Activated naive CD4-positive, alpha-beta T cell (primary cell): ENCODE measurements around the gene SNX11.
"Not testable (repeated sequence)": the region's sequence is repeated elsewhere in the genome, so short reads cannot be mapped to it uniquely, and the experiment has no call there.

Source experiments
- DNase-seq, 4 experiments: peaks; one replicate each; lab custom pipeline; 2025; lab: John Stamatoyannopoulos, UW

Gene SNX11, protein sequence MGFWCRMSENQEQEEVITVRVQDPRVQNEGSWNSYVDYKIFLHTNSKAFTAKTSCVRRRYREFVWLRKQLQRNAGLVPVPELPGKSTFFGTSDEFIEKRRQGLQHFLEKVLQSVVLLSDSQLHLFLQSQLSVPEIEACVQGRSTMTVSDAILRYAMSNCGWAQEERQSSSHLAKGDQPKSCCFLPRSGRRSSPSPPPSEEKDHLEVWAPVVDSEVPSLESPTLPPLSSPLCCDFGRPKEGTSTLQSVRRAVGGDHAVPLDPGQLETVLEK

DNA sequence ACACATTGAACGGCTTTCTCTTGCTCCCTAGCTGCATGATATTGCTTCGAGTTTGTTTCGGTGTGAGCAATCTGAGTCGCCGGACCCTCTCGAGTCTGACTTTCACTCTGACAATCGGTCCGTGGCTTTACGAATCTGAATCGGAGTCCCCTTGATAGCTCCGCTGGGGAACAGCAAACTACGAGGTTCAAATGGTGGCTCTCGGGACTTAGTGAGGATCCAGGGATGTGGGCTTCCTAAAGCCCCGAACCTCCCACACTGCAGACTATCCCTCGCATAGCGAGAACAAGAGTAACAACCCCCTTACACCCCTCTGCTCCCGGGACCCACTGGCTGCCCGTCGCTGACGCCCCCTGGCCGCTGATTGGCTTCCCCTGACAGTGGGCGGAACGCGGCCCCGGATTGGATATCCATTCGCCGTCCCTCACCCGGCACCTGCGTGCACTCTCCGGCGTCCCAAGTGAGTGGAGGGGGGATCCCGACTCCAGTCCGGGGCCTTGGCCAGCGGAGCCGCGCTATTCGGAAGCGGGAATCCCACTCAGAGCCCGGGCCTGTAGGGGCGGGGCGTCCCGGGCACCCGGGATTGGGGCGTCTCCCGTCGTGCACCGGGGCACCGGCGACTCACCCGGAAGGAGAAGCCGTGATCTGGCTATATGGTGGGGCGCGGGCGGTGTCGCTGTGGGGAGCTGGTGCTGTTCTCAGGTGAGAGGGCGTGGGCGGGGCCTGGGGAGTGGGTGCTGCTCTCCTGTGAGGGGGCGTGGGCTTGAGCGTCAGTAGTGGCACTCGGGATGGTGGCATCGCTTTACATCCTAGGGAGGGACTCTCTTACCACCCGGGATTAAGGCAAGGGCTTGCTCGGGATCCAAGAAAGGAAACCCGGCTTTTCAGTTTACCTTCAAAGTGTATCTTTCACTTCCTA, at the start of gene SNX11:
TSS of gene SNX11 (plus strand) at position 630 of the 919 bp plus-strand sequence. CDS start 4,278 bp downstream, outside the sequence.
- DNase-seq = peak; percentile 87 to 90 (median 88)

DNA sequence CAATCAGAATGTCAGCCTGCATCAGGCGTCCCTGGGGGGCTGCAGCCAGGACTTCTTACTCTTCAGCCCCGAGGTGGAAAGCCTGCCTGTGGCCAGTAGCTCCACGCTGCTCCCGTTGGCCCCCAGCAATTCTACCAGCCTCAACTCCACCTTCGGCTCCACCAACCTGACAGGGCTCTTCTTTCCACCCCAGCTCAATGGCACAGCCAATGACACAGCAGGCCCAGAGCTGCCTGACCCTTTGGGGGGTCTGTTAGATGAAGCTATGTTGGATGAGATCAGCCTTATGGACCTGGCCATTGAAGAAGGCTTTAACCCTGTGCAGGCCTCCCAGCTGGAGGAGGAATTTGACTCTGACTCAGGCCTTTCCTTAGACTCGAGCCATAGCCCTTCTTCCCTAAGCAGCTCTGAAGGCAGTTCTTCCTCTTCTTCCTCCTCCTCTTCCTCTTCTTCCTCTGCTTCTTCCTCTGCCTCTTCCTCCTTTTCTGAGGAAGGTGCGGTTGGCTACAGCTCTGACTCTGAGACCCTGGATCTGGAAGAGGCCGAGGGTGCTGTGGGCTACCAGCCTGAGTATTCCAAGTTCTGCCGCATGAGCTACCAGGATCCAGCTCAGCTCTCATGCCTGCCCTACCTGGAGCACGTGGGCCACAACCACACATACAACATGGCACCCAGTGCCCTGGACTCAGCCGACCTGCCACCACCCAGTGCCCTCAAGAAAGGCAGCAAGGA, 49.0 kb upstream of the SNX11 start:
- no peak for DNase-seq

DNA sequence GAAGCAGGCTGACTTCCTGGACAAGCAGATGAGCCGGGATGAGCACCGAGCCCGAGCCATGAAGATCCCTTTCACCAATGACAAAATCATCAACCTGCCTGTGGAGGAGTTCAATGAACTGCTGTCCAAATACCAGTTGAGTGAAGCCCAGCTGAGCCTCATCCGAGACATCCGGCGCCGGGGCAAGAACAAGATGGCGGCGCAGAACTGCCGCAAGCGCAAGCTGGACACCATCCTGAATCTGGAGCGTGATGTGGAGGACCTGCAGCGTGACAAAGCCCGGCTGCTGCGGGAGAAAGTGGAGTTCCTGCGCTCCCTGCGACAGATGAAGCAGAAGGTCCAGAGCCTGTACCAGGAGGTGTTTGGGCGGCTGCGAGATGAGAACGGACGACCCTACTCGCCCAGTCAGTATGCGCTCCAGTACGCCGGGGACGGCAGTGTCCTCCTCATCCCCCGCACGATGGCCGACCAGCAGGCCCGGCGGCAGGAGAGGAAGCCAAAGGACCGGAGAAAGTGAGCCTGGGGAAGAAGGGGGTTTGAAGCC, 48.4 kb upstream of the SNX11 start:
- no peak for DNase-seq

DNA sequence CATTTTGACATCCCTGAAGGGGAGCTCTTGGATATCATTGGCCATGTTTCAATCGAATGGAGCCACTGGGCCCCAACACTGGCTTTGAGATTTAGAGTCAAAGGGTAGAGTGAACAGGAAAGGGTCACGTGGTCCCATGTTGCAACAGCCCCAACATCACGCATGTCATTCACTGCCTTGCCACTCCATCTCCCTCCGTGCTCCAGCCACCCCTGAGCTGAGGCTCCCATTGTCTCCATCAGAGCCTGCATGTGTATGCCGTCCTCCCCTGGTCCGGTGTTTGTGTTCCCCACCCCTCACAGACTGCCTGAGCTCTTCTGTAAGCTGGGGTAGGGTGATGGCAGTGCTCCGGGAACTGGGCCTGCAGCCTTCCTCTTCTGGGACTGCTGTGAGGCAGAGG, 47.3 kb upstream of the SNX11 start:
- no peak for DNase-seq

DNA sequence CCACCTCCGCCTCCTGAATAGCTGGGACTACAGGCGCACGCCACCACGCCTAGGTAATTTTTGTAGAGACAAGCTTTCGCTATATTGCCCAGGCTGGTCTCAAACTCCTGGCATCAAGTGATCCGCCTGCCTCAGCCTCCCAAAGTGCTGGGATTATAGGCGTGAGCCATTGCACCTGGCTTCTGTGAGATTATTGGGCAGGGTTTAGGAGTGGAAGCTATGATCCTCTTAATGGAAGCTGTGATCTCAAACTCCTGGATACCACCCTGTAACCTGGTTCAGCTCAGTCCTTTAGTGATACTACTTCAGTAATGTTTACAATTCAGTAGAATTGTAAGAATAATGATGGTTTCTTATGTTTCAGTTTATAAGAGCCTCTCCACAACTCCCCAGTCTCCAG, 45.3 kb upstream of the SNX11 start:
- no peak for DNase-seq

DNA sequence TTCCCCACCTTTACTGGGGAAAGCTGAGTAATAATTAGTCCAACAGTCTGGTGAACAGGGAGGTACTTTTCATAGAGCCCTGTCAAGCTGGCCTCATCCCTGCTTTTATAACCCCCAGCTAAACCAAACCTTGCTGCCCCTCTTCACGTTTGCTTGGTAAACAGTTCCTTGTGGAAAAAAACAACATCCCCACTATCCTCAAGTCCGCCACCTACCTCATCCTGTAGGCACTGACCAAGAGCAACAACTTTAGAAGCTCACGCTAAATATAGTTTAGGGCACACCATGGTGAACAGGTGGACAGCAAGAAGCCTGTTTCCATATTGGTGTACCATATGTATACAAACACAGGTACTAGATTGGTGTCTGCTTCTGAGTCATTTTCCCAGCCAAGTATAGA, 42.9 kb upstream of the SNX11 start:
- DNase-seq = no peak

DNA sequence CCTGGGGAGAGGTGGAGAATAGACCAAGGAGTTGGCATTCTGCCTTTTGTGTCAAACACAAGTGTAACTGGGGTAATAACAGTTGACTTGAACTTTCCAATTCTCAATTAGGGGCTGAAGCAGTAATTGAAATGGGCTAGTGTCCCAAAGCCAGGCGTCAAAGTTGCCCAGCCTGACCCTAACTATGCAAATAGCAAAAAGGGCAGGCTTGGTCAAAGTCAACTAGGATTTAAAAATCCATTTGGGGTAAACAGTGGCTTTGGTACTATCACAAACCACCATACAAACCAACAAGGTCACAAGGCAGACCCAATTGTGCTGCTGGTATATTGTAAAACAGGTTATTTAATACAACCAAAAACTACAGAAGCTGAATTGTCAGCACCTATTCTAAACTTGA, 41.4 kb upstream of the SNX11 start:
- no peak for DNase-seq

DNA sequence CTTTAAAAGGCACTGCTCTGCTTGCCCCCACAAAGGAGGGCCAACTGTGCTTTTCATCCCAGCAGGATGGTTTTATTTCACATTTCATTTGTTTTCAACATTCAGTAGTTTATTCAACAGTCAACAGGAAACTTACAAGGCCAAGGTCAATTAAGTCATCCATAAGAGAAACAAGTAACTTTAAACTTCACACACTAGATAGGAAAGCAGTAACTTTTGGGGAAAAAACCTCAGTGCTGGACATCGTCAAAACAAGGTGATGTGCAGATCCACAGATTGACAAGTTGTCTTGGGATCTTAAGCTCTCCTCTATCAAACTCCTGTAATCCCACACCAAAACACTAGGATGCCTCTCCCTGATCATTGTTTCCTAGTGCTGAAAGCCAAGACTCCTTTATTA, 40.9 kb upstream of the SNX11 start:
- no peak for DNase-seq

DNA sequence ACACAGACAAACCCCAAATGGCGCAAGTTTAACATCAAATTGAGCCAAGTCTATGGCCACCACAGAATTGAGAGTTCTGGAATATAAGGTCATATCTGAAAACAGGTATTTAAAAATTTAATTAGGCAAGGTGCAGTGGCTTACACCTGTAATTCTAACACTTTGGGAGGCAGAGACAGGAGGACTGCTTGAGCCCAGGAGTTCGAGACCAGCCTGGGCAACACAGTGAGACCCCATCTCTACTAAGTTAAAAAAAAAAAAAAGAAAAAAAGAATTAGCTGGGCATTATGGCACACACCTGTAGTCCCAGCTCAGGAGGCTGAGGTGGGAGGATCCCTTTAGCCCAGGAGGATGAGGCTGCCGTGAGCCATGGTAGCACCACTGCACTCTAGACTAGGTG, 40.3 kb upstream of the SNX11 start:
- DNase-seq = no peak

DNA sequence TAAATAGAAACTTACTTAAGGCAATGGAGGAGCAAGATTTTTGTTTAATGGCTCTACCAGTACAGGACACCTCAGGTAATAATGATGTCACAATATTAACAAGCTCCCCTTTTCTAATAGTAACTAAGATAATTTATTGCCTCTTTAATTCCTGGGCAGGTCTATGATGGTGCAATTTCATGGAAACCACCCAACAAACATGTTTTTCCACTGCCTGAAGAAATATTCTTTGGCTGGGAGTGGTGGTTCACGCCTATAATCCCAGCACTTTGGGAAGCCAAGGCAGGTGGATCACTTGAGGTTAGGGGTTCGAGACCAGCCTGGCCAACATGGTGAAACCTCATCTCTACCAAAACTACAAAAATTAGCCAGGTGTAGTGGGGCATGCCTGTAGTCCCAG, 39.8 kb upstream of the SNX11 start:
- not testable (repeated sequence) for DNase-seq

DNA sequence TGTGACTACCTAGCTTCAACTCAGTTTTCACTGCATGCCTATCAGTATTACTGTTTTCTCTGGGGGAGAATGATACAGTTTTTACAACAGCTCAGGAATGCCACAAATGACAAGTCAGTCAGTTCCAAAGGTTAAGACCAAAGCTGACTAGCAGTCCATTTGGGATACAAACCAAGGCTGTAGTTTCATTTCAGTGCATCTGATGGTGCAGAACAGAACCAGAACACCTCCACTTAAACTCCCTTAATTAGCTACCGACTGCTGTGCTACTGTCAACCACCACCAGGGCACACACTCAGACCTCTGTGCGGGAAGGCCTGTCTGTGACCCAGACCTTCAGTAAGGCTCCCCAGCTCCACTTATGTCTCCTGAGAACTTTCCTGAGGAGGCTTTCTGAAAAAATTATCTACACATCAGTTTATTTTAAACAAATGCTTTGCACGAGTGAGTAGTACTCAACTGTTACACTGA, 39.0 kb upstream of the SNX11 start:
- no peak for DNase-seq

DNA sequence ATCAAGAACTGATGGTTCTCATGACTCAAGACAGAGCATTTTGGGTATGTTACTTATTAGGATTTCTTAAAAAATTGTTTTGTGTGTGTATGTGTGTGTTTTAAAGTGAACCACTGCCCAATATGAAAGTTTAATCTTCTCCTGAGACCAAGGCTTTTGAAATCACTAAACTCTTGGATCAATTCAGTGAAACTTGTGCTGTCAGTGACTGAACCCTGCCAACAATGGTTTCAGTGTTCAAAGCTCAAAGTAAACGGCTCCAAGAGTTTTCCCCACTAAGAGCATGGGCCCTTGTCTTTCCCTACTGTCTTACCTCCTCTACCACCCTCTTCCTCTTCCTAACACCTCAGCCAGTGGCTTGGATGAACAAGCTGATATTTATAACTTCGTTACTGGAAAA, 37.4 kb upstream of the SNX11 start:
- no peak for DNase-seq

DNA sequence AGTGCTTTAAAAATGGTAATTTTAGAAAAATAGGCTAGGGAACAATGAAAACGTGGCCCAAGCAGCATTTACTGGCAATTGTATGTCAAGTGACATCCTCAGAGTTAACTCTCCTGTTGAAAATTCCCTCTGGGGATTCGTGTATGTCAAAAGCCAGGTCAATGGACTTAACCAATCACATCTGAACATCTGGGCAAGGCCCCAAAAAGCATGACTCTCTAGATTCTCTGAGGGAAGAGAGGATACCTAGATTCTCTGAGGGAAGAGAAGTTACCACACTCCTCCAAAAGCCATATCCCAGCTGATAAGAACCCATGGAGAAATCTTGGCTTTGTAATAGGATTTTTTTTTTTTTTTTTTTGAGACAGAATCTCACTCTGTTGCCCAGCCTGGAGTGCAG, 35.9 kb upstream of the SNX11 start:
- DNase-seq = no peak

DNA sequence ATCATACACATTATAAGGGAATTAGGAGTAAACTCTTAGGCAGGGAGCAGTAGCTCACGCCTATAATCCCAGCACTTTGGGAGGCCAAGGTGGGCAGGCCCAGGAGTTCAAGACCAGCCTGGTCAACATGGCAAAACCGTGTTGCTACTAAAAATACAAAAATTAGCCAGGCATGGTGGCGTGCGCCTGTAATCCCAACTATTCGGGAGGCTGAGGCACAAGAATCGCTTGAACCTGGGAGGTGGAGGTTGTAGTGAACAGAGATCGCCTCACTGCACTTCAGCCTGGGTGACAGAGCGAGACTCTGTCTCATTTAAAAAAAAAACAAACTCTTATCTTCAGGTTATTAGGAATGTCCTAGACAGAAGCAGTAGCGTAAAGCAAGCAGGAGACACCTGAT, 34.8 kb upstream of the SNX11 start:
- not testable (repeated sequence) for DNase-seq

DNA sequence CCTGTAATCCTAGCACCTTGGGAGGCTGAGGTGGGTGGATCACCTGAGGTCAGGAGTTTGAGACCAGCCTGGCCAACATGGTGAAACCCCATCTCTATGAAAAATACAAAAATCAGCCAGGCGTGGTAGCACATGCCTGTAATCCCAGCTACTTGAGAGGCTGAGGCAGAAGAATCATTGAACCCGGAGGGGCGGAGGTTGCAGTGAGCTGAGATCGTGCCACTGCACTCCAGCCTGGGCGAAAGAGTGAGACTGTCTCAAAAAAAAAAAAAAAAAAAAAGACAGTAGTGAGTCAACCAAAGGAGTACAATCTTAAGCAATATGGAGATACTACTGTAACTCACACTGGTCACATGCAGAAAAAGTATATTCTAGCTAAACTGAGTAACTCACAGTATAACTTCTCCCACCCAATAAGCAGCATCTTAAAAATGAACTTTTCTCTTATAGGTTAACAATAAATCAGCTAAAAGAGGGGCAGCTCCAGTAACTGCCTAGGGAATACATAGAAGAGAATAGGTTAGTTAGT, 33.9 kb upstream of the SNX11 start:
- DNase-seq = not testable (repeated sequence)

DNA sequence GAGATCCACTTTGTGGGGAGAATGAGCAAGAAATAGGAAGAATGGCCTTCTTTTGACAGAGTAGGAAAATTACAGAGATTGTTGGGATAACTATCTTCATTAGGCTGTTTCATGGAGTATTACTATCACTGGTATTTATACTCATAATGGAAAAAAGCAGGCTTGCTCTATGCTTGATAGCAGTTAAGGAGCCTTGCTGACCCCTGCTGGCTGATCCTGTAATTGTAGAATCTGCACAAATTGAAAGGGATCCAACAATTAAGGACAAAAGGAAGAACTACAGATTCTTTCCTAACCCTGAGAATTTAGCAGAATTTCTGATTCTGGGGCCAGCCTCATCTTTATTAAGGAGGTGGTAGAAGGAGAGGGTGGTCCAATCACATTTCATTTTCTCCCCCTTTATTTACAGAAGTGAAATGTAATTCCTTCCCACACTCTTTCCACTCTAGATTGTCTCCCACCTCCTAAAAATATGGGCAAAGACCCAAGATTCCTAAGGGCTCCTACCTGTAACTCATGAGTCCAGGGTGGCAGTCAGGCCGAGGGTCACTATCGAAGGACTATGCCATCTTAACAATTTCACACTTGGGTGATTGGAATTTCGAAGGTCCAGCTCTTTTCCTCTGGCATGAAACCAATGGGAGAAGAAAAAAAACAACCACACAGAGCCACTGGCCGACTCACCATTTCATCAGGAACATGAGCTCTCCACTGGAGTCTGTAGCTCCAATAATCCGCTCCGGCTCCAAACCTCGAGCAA, 33.1 kb upstream of the SNX11 start:
- DNase-seq = peak; percentile 19 to 58 (median 42)

DNA sequence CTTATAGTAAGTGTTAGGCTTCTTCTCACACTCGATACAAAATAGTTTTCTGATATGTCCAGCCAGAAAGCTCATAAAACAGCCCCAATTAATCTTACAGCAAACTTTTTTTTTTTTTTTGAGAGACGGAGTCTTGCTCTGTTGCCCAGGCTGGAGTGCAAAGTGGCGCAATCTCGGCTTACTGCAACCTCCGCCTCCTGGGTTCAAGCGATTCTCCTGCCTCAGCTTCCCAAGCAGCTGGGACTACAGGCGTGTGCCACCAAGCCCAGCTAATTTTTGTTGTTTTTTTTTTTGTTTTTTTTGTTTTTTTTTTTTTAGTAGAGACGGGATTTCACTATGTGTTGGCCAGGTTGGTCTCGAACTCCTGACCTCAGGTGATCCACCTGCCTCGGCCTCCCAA, 30.4 kb upstream of the SNX11 start:
- not testable (repeated sequence) for DNase-seq

DNA sequence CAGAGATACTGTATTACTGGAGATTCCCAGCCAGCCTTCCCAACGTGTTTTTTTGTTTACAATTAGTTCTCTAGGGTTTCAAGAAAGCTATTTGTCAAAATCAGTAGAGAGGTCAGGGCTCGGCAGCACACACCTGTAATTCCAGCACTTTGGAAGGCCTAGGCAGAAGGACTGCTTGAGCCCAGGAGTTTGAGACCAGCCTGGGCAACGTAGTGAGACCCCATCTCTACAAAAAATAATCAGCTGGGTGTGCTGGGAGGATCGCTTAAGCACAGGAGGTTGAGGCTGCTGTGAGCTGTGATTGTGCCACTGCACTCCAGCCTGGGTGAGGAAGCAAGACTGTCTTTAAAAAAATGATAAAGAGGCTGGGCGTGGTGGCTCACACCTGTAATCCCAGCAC, 25.7 kb upstream of the SNX11 start:
- DNase-seq = no peak

DNA sequence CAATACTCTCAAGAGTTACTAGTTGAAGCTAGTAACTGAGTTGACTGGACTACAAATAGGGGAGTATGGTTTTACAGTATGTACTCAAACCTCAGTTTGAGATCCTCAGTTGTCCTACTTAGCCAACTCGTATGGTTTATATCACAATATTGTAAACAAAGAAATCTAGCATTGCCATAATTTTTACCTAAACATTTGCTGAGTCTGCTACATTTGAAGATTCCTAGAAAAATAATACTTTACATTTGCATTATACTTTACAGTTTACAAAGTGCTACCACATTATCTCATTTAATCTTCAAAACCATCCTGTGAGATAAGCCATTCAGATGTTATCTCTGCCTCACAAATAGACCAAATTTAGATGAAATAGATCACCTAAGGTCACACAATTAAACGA, 22.6 kb upstream of the SNX11 start:
- DNase-seq = no peak

DNA sequence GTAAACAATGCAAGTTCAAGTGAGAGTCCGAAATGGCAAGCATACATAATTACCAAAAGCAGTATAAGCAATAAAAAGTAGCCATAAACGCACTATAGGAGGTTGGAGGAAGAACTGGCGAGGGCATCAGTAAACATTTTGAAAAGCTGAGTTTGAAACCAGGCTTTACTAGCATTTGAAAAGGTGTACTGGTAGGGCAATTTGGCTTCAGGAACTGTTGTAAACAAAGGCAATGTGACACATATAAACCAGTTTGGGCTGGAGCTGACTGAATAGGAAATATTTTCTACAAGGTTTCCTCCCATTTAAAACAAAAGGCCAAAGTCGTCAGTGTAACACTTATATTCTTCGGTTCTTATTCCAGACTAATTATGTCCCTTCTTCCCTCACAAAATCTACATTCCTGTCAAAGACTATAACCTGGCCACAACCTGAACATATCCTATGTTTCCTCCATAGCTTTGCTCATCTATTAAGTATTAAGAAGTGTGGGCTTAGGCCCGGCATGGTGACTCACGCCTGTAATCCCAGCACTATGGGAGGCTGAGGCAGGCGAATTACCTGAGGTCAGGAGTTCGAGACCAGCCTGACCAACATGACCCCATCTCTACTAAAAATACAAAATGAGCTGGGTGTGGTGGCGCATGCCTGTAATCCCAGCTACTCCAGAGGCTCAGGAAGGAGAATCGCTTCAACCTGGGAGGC, 14.1 kb upstream of the SNX11 start:
- DNase-seq = no peak

DNA sequence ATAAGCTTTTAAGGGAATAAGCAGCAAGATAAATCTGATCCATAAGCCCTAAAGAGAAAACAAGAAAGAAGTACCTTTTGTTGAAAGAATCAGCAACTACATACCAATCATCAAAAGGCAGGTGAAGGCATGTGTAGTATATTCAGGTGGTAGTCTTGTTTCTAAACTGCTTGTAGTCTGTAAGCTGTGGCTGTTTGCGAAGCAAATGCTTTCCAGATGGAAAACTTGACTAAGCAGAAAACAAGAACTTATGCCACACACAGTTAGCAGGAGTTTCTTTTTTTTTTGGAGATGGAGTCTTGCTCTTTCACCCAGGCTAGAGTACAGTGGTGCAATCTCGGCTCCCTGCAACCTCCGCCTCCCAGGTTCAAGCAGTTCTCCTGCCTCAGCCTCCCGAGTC, 12.0 kb upstream of the SNX11 start:
- no peak for DNase-seq
